Endothelial cell (in vitro differentiated cells): ENCODE data around the gene FGGY. TPM values are rescaled to one million over a fixed set of nuclear protein-coding genes. Genes with fewer than 3 reads are reported as not detected.
A peak's percentile ranks its signal among the peaks of the same experiment; 100 is the strongest.

Source experiments
- DNase-seq: peaks from one replicate; pipeline ENCODE4 v3.0.0; 2021; ENCODE audit warnings: low spot score
- H3K27ac Mint-ChIP-seq: one replicate; pipeline ENCODE4 v1.8.0; 2021; ENCODE audit warnings: mixed read lengths, inconsistent platforms; ENCODE audit not compliant: unreplicated experiment
- H3K27me3 Mint-ChIP-seq: one replicate; pipeline ENCODE4 v1.8.0; 2021; ENCODE audit warnings: mild to moderate bottlenecking, moderate library complexity, mixed read lengths, inconsistent platforms; ENCODE audit not compliant: unreplicated experiment
- H3K36me3 Mint-ChIP-seq: one replicate; pipeline ENCODE4 v1.8.0; 2021; ENCODE audit warnings: mild to moderate bottlenecking, low read depth, mixed read lengths, inconsistent platforms; ENCODE audit not compliant: unreplicated experiment
- H3K4me1 Mint-ChIP-seq: one replicate; pipeline ENCODE4 v1.8.0; 2021; ENCODE audit warnings: mild to moderate bottlenecking, mixed read lengths, inconsistent platforms; ENCODE audit not compliant: unreplicated experiment
- H3K4me3 Mint-ChIP-seq: one replicate; pipeline ENCODE4 v1.8.0; 2021; ENCODE audit warnings: mild to moderate bottlenecking, mixed read lengths, inconsistent platforms; ENCODE audit not compliant: unreplicated experiment
- H3K9me3 Mint-ChIP-seq: one replicate; pipeline ENCODE4 v1.8.0; 2021; ENCODE audit warnings: mixed read lengths, inconsistent platforms; ENCODE audit not compliant: unreplicated experiment
- CTCF ChIP-seq: fragments of 200-600 bp; sonication (generic); IDR thresholded peaks from one replicate; pipeline ENCODE4 v1.5.0; 2021; ENCODE audit warnings: antibody characterized with exemption; ENCODE audit not compliant: unreplicated experiment
- total RNA-seq: library from RNA; stranded (reverse); fragmentation: NEBNext Ultra II Directional; extraction: Animal tissue kit (Norgen Biotek cat#: 25700); gene quantifications from one replicate; pipeline ENCODE4 v1.2.1, GENCODE V29; 2021; ENCODE audit not compliant: unreplicated experiment

The FGGY gene
- total RNA-seq, 1 donor from 2014 or later, result 41.2 TPM

DNA sequence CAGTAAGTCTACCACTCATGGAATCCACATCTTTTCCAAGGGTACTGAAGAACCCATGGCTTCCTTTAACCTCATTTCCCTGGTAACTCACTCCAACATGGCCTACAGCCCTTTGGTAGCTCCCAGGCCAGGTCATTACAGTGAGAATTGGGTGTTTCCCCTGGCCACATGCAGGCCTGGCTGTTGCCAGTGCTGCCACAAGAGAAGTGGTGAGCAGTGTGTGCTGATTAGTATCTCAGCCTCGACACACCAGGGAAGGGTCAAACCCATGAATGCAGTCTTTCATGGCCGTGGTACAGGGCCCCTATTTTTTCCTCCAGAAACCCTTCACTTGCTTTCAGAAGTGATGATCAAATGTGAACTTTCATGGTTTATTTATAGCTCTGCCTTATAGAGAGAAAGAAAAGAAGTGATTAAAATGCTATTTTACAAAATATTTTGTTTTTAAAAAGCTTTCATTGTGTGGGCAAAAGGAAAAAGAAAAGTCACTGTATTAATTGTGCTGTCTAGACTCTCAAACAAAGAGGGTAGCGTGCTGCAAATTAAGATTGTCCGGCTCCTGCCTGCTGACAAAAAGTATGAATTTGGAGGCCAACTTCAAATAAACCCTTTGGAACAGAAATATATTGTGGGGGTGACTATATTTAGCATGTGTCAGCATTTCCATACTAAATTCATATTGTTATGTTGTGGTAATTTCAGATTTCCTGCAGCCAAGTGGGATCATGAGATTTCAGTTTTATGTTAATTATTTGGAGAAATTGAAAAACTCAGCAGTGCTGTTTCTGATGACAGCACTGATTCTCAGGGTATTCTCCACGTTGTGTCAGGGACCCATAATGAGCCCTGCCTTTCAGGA lies 455.9 kb downstream of the FGGY start:
- H3K27ac Mint-ChIP-seq, result no peak overlapping the region
- H3K4me3 Mint-ChIP-seq, result no peak overlapping the region
- no peak for DNase-seq
- H3K36me3 Mint-ChIP-seq, result peaks cover 4% of the 10 kb centered on the region
- peaks cover 3% of the 10 kb centered on the region for H3K27me3 Mint-ChIP-seq
- no peak for TF ChIP-seq CTCF
- H3K9me3 Mint-ChIP-seq, result no peaks in the 10 kb centered on the region
- H3K4me1 Mint-ChIP-seq, result peaks cover 14% of the 10 kb centered on the region

- Mint-ChIP-seq H3K27ac (no peak overlapping the region), H3K4me1 (peaks cover 21% of the 10 kb centered on the region), H3K36me3 (peaks cover 4% of the 10 kb centered on the region), H3K27me3 (peaks cover 3% of the 10 kb centered on the region), H3K9me3 (no peaks in the 10 kb centered on the region), H3K4me3 (no peak overlapping the region)
- no peak for TF ChIP-seq CTCF
- no peak for DNase-seq
These were observed 458.3 kb downstream of the FGGY start for GRCh38 chr1:59755069-59755685.

DNA sequence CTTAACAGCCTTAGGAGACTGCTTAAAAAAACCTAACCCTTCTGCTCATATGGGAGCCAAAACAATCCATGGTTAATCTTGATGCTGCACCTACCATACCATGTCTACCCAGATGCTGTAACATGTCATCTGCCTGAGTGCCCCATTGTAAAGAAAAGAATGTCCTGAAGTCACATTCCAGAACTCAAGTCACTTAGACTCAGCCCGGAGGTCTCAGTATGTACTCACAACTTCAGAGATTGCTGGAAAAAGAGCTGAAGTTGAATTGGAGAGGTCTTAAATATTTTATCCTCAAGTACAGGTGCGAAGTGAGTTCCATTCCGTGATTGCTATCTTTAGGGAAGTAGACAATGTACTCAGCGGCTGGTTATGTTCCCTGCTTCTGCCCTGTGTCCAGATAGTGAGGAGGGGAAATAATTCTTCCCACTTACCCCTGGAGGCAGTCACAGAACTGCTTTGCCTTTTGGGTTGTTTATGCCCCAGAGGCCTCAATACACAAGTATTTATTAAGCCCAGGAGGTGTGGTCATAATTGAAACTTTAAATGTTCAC lies 460.4 kb downstream of the FGGY start:
- Mint-ChIP-seq H3K27me3 (peaks cover 3% of the 10 kb centered on the region), H3K36me3 (peaks cover 4% of the 10 kb centered on the region), H3K27ac (no peak overlapping the region), H3K9me3 (no peaks in the 10 kb centered on the region), H3K4me1 (peaks cover 12% of the 10 kb centered on the region), H3K4me3 (no peak overlapping the region)
- DNase-seq, result no peak
- no peak for TF ChIP-seq CTCF

- Mint-ChIP-seq H3K4me1 (peaks cover 12% of the 10 kb centered on the region), H3K4me3 (no peak overlapping the region), H3K9me3 (no peaks in the 10 kb centered on the region), H3K36me3 (peaks cover 4% of the 10 kb centered on the region), H3K27ac (no peak overlapping the region), H3K27me3 (peaks cover under 1% of the 10 kb centered on the region)
- peak; percentile 81 for TF ChIP-seq CTCF
- peak; percentile 79 for DNase-seq
These were observed 462.4 kb downstream of the FGGY start for GRCh38 chr1:59759156-59759925.
